Endothelial cell of hepatic sinusoid (primary cell): ENCODE results near the gene DCAF17.
"Not testable (repeated sequence)": the region's sequence is repeated elsewhere in the genome, so short reads cannot be mapped to it uniquely, and the experiment has no call there.

ENCODE experiments used
- in situ Hi-C: cut with HindIII; loops from 2 replicates; pipeline ENCODE4 v1.10.0; 2017; ENCODE audit warnings: low sequenced_read_pairs

The DCAF17 gene

DNA sequence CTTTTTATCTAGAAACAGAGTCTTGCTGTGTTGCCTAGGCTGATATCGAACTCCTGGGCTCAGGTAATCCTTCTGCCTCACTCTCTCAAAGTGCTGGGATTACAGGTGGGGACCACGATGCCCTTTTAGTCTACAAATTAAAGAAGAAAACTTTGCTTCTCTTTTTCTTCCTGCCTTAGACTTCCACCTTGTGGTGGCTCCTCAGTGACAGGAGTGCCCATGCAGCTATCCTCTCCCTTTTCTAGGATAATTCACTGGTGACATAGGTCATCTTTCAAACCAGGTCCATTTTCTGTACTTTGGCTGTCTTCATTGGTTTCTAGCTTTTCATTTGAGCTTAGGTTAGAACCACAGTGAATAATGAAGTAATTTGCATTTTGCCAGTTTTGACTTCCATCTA lies 13.6 kb downstream of the DCAF17 start:
- in situ Hi-C loops, result no loop called here

- in situ Hi-C loops, result no loop called here
Measured at GRCh38 chr2:171451074-171451473, 17.0 kb downstream of the DCAF17 start.

- in situ Hi-C loops, result no loop called here
Measured at GRCh38 chr2:171452773-171453172, 18.7 kb downstream of the DCAF17 start.

- in situ Hi-C loops, result no loop called here
Measured at GRCh38 chr2:171459498-171459897, 25.5 kb downstream of the DCAF17 start.

DNA sequence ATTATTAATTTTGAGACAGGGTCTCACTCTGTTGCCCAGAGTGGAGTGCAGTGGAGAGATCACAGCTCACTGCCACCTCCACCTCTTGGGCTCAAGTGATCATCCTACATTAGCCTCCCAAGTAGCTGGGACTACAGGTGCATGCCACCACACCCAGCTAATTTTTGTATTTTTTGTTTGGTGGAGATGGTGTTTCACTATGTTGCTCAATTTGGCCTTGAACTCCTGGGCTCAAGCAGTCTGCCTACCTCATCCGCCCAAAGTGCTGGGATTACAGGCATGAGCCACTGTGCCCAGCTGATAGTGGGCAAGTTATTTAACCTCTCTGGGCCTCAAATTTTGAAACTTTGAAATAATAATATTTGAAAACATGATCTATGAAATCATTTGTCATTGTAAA lies 26.5 kb downstream of the DCAF17 start:
- in situ Hi-C loops, result loop anchor here (5.0 kb wide), 1 partner anchor 52 kb away; no protein-coding TSS in a partner anchor

- in situ Hi-C loops, result no loop called here
Measured at GRCh38 chr2:171469176-171469575, 35.1 kb downstream of the DCAF17 start.

DNA sequence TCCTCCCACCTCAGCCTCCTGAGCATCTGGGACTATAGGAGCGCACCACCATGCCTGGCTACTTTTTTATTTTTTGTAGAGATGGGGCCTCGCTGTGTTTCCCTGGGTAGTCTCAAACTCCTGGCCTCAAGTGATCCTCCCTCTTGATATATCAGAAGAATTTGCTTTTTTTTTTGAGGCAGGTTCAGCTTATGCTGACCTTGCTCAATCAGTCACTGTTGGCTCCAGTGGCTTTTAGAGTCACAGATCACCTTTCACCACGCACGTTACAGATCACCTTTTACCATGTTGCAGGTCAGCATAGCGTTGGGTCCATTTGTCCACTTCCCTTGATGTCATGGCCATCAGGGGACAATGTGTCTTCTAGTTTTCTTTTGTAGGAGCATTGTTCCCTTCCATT lies 36.1 kb downstream of the DCAF17 start:
- in situ Hi-C loops, result no loop called here

GRCh38 chr2:171475979-171476378 lies 42.0 kb downstream of the DCAF17 start:
- in situ Hi-C loops, result no loop called here

GRCh38 chr2:171478345-171478744 lies 44.3 kb downstream of the DCAF17 start:
- in situ Hi-C loops, result no loop called here

DNA sequence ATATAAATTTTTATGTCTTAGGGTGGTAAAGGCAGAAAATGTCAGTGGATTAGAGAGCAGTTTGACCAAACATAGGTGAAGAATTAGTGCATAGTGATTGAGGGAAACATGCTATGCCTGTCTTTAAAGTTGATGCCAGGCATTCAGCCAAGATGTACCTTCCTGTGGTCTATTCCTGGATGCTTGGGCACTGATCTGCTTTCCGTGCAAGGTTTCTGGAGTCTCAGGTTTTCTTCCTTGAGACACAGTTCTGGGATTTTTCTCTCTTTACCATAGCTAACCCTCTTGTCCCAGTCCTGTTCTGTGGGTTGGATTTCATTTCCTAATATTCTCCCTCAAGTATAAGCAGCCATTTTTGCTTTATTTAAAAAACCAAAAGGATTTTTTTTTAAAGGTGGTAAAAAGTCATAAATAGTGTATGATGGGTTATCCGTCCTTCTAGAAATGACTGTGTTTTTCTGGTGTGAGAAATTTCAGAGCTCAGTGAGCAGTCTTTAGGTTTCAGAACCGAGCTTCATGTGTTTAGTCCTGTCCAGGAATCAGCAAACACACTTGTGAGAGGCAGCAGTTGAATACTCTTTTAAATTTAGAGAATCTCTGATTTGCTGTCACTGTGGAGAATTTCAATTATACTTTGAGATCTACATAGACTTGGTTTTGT lies 45.3 kb downstream of the DCAF17 start:
- in situ Hi-C loops, result no loop called here

DNA sequence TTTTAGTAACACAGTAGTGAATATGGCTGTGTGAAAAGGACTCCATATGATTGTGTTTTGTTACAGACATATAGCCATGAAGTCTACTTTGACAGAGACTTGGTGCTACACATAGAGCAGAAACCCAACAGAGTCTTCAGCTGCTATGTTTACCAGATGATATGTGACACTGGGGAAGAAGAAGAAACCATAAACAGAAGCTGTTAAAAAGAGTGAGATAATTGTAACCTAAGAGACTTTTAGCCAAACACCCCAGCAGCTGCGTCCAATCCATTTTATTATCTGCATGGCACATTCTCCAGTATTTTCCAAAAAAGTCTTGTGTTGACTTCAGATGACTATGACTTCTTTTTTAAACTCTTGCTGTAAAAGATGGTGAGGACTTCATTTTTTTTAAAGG lies 46.9 kb downstream of the DCAF17 start:
- in situ Hi-C loops, result no loop called here

DNA sequence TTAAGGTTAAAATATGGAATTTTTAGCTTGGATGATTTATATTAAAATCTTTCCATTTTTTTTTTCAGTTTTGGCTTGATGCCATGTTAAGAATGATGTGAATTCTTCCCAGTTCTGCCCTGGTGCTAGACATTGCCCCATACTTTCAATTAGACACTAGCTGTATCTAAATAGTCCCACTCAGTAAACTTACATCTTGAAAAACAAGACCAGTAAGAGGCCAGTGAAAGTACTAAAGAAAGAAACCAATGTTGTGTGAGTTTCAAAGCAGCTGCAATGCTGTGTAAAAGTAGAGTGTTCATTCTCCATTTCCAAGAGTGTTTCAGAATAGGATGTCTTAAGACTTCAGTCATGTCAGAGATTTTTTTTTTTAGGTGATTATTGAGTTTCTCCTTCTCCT lies 48.3 kb downstream of the DCAF17 start:
- in situ Hi-C loops, result no loop called here

GRCh38 chr2:171482877-171483276 lies 48.9 kb downstream of the DCAF17 start:
- in situ Hi-C loops, result no loop called here

- in situ Hi-C loops, result no loop called here
Measured at GRCh38 chr2:171483793-171484192, 49.8 kb downstream of the DCAF17 start.

- in situ Hi-C loops, result no loop called here
Measured at GRCh38 chr2:171485116-171485515, 51.1 kb downstream of the DCAF17 start.

- in situ Hi-C loops, result no loop called here
Measured at GRCh38 chr2:171487201-171487600, 53.2 kb downstream of the DCAF17 start.

GRCh38 chr2:171487803-171488259 lies 53.8 kb downstream of the DCAF17 start:
- in situ Hi-C loops, result no loop called here

- in situ Hi-C loops, result loop anchor here (5.0 kb wide), 1 partner anchor 57 kb away; no protein-coding TSS in a partner anchor
Measured at GRCh38 chr2:171490577-171490976, 56.6 kb downstream of the DCAF17 start.

DNA sequence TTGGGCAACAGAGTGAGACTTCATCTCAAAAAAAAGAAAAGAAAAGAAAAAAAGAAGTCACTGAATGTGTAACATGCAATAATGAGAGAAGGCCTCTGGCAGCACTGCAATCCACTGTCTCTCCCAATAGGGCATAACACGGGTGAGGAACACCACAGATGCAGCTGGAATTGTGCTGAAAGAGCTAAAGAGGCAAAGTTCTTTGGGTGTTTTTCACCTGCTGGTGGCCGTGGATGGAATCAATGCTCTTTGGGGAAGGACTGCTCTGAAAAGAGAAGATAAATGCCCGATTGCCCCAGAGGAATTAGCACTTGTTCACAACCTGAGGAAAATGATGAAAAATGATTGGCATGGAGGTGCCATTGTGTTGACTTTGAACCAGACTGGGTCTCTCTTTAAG lies 57.3 kb downstream of the DCAF17 start:
- in situ Hi-C loops, result loop anchor here (5.0 kb wide), 1 partner anchor 56 kb away; no protein-coding TSS in a partner anchor

GRCh38 chr2:171492664-171493063 lies 58.6 kb downstream of the DCAF17 start:
- in situ Hi-C loops, result loop anchor here (5.0 kb wide), 1 partner anchor 55 kb away; no protein-coding TSS in a partner anchor

GRCh38 chr2:171497664-171498063 lies 63.6 kb downstream of the DCAF17 start:
- in situ Hi-C loops, result not testable (repeated sequence)

GRCh38 chr2:171505374-171505773 lies 71.3 kb downstream of the DCAF17 start:
- in situ Hi-C loops, result no loop called here
